HG03064 (cell line): ENCODE data around the gene RNASEH1.

ENCODE experiments used
- ATAC-seq: cut with Tn5 transposase; IDR thresholded peaks from one replicate; pipeline ENCODE4 v1.9.1; 2021; ENCODE audit warnings: low read depth; ENCODE audit not compliant: unreplicated experiment

RNASEH1 gene

DNA sequence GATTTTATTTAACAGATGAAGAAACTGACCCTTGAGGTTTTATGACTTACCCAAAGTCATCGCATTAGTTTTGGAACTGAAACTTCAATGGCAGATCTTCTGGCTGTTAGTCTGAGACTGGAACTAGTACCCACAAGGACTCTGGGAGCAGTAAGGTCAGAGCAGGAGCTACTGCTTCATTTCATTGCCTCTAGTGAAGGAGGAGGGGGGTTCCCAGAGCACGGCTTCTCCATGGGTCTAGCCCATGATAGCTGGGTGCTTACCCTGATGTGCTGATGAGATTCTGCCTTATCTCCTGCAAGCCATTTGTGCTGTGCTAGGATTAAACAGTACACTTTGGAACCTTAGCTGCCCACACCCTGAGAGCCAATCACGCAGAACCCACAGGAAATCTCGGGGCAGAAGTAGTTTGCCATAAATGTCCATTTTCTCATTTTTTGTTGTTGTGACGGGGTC, 5.4 kb upstream of the RNASEH1 start:
- peak; percentile 46 for ATAC-seq

DNA sequence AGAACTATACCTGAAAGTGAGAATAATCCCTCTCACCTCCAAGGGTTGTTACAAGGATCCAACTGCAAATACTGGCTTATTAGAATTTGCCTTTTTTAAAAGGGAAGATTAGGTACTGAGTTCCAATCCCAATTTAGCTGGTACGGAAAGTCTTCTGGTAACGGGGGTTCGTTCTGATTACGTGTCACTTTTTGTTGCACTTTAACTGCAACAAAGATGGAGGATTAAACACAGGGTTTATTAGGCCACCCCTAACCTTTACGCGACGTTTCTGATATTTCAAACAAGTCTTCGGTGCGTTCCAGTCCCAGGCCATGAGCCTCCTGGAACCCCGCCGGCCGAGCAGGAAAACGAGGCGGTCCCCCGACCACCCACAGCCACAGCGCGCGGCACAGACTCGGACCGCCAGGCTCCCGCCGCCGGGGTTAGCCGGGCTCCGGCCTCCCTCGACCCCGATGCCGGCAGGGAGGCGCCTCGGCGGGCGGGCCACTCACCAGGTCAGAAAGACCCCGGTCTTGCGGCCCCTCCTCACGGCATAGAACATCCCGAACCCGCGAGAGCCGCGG, 411 bp downstream of the RNASEH1 start:
- peak; percentile 26 for ATAC-seq

DNA sequence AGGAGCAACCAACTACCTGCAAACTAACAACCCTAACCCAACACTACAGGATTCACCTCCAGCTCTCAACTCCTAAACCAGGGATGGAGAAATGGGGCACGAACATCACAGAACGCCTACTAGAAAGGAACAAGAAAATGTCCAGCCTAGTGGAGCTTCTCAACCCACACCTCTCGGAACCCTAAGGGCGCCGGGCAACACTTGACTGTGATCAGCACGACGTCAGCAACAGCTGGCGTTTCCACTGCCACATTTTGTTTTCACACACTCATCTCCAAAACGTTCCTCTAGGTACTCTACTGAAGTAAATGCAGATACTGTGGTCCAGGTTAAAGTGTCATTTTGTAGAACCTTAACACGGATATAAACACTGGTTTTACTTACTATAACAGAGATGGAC, 4.2 kb downstream of the RNASEH1 start:
- no peak for ATAC-seq

- ATAC-seq = no peak
Observed at GRCh38 chr2:3547915-3548314, 10.2 kb downstream of the RNASEH1 start.

- ATAC-seq = no peak
Observed at GRCh38 chr2:3545788-3546478, 12.2 kb downstream of the RNASEH1 start.

DNA sequence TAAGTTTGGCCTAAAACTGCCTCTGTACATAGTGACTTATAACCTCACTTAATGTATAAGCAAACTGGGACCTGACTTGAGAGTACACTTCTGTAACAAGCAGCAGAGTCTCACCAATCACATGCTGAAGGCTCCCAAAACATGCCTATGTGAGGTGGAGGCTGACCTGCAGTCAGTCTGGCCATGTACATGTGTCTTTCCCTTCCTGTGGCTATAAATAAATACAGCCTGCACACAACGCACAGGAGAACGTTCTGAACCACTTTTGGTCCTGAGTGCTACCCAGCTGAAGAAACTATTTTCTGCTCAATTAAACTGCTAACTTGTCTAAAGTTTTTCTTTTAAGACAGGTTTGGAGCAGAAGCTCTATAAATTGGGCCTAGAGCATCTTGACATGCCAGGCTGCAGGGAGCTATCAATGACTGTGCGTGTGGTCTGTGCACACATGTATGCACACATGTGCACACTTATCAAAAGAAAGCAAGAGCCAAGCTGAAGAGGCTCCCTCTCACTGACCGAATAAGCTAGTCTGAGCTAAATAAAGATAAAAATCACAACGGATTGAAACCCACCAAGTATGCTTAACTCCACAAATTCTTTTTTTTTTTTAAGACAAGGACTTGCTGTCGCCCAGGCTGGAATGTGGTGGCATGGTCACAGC, 15.0 kb downstream of the RNASEH1 start:
- no peak for ATAC-seq

DNA sequence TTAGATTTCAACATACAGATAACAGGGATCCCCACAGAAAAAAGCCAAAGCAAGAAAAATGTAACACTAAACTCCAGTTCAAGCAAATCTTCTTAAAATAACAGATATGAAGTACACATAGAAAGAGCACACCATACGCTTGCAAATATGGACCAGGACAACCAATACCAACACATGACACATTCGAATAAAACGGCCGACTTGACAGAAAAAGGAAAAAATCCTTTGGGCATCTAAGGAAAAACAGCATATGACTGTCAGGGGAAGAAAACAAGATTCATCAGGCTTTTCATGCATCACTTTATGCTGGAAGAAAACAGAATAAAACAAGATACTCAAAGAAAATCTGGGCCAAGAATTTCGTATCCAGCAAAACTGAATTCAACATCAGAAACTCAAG, 16.0 kb downstream of the RNASEH1 start:
- no peak for ATAC-seq

- no peak for ATAC-seq
Observed at GRCh38 chr2:3539836-3540235, 18.3 kb downstream of the RNASEH1 start.

GRCh38 chr2:3536682-3537632, 21.2 kb downstream of the RNASEH1 start:
- peak; percentile 64 for ATAC-seq

DNA sequence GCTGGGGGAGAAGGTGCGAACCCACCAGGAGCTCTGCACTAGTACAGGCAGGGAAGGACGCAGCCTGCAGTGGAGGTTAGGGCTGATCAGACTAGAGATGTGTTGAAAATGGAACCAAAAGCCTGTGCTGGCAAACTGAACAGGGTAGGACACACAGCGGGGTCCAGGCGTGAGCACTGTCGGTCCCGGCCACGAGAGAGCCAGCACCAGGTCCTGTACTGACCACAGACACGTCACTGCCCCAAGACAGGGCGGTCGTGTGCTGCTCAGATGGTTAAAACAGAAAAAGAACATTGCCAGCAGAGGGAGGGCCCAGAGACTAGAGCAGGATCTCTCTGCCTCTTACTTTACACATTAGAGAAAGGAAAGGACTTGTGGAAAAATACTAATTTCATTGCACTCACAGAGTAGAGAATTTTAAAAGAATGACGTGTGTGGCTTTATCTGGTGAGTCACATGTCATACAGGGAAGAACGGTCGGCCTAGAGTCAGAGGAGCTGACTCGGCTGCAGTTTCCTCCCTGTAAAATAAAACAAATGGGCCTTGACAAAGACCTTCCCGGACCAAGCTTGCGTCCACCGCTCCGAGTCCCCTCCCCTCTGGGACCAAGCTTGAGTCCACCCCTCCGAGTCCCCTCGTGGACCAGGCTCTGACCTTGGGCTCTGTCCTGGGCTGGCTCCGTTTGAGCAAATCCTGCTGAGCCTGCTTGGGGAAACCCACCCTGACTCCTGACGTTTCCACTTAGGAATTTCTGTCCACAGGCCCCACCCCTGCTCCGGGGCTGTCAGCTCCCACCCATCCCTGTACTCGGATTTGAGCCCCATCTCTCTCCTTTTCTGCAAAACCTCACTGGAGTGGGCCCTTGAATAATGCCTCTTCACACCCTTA, 22.1 kb downstream of the RNASEH1 start:
- peak; percentile 58 for ATAC-seq

DNA sequence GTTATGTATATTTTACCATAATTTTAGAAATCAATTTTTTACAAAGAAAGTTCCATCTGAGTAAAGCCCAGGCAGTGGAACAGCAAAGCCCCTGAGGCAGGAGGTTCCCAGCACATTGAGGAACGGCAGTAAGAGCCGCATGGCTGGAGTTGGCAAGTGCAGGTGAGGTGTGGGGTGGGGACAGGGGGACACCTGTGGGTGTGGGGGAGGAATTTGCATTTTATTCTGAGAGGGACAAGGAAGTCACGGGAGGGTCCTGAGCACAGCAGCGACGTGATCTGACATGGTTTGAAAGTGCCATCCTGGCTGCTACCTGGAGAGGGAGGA, 22.7 kb downstream of the RNASEH1 start:
- ATAC-seq = no peak

DNA sequence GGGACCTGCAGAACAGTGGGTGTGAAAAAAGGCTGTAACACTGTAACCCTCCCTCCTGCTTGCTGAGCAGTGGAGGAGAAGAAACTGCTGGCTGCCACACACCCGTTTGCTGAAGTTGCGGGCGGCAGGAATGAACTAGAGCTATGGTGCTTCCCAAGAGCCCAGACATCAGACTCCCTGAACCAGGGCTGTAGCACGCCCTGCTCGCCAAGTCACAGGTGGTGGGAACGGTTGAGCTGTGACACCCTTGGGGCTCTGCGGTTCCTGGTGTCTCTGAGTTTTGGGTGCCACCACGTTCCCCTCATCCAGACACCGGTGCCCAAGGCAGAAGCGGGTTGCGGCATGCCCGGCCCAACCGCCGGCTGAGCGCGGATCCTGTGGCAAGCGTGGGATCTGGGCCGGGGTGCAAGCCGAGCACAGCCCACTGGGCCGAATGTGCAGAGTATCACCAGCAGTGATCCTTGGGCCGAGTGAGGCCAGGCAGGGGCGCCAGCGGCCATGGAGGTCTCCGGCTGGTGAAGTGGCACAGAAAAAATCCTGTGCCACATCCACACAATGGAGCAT, 23.8 kb downstream of the RNASEH1 start:
- ATAC-seq = no peak

GRCh38 chr2:3533836-3534235, 24.3 kb downstream of the RNASEH1 start:
- no peak for ATAC-seq

- ATAC-seq = no peak
Observed at GRCh38 chr2:3532941-3533340, 25.2 kb downstream of the RNASEH1 start.

- no peak for ATAC-seq
Observed at GRCh38 chr2:3529316-3530025, 28.7 kb downstream of the RNASEH1 start.

GRCh38 chr2:3527886-3528785, 30.0 kb downstream of the RNASEH1 start:
- ATAC-seq = no peak

DNA sequence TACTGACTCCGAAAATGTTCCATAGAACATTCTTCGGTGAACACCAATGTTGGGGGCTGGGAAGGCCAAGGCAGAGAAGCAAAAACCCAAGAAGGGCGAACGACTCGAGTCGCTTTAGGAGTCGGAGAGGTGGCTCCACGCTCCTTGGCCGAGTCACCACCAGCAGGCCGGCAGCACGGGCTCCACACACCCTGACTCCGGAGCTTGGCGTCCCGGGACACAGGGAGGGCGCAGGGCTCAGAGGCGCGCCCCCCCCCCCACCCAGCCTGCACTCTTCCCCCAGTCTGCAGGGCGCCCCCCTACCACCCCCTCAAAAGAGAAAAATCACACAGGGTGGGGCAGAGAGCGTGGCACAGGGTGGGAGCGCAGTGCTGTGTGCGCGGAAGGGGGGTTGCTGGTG, 31.3 kb downstream of the RNASEH1 start:
- no peak for ATAC-seq

GRCh38 chr2:3523551-3524041, 34.5 kb downstream of the RNASEH1 start:
- no peak for ATAC-seq
